ENCODE results near the gene CLSTN1.
"Not testable (repeated sequence)": the region's sequence is repeated elsewhere in the genome, so short reads cannot be mapped to it uniquely, and the experiment has no call there.

Gene CLSTN1

DNA sequence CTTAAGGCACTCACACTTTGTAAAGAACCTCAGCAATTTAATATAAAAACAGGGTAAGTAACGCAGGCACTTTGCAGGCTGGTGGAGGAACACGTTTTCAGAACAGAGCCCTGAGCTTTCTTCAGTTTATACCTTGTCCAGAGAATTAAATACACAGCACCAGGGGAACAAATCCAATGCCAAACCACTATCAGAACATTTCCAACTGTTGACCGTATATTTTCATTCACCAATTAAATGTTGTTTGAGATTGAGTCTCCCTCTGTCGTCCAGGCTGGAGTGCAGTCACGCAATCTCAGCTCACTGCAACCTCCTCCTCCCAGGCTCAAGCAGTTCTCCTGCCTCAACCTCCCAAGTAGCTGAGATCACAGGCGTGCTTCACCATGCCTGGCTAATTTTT is 29.7 kb downstream of the CLSTN1 start:
- DNase-seq: no peak

DNA sequence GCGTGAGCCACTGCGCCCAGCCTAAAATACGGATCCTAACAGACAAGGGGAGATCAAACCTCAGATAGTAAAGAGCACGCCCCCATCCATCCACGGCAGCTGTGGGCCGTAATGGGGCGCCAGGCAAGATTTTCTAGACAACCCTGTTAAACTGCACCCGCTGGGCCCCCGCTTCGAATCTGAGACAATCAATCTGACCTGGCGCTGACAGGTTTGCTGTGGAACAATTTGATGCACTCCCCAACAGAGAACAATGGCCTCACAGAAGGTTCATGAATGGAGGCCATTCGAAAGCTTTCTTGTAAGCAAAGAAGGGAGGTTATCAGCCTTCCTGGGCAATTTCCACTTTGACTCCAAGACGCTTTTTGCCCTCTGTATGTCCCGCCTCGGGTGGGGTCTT is 30.5 kb downstream of the CLSTN1 start:
- DNase-seq: no peak

DNA sequence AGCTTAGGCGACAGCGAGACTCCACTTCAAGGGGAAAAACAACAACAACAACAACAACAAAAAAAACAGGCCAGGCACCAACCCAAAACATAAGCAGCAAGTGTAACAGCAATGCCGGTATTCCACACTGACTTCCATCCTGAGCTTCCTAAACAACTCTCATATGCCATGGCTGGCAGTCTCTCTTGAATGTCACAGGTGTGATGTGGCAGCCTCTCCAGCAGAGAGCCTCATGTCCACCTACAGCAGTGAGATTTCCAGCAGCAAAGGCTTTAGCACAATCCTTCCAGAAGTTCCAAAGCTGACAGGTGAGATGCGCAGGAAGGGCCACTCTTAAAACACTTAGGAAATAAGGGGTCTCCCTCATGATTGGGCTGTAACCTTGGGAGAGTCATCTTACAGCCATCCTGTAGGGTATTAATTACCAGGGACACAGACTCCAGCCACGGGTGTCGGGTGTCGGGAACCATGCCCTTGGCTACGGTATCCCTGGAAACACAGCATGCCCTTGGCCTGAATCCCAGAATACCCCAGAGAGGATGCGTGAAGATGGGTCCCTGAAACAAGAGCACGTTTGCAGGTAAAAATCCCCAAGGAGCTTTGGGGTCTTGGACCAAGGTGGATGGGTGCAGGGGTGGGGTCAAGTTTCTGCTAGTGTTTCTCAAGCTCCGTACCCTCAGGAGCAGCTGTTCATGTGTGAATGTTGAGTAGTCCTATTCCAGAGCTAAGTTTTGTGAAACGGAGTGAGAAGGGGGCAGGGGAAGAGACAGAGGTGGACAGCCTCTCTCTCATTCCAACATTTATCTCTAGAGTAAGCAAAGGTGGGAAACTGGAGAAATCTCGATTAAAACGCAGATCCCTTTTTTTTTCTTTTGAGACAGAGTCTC is 31.4 kb downstream of the CLSTN1 start:
- DNase-seq: peak; percentile 49

DNA sequence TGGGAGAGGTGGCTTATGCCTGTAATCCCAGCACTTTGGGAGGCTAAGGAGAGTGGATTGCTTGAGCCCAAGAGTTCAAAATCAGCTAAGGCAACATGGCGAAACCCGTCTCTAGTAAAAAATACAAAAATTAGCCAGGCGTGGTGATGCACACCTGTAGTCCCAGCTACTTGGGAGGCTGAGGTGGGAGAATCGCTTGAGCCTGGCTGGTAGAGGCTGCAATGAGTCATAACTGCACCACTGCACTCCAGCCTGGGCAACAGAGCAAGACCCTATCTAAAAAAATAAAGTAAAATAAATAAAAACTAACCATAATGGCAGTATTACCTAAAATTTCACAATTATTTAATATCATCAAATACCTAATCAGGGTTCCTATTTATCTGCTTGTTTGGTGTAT is 34.1 kb downstream of the CLSTN1 start:
- not testable (repeated sequence) for DNase-seq

DNA sequence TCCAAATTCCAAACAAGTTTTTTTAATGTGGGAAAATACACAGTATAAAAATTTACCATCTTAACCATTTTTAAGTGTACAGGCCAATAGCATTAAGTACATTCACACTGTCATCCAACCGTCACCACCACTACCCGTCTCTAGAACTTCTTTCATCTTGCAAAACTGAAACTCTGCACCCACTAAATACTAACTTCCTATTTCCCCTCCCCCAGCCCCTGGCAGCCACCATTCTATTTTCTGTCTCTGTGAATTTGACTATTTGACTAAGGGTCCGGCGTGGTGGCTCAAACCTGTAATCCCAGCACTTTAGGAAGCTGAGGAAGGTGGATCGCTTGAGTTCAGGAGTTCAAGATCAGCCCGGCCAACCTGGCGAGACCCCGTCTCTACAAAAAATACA is 36.1 kb downstream of the CLSTN1 start:
- DNase-seq: no peak

DNA sequence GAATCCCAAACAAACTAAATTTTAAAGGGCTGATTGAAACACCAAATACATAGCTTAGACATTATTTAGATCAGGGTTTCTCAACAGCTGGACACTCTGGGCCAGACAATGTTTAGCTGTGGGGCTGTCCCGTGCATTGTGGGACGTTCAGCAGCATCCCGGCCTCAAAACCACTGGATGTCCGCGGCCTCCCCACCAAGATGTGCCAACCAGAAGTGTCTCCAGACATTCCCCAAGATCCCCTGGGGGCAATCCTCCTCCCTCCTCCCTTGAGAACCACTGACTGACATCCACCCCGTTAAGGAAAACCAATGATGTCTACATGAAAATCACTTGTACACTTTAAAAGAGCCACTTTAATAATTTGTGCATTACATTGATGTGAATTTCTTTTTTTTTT is 38.4 kb downstream of the CLSTN1 start:
- no peak for DNase-seq

DNA sequence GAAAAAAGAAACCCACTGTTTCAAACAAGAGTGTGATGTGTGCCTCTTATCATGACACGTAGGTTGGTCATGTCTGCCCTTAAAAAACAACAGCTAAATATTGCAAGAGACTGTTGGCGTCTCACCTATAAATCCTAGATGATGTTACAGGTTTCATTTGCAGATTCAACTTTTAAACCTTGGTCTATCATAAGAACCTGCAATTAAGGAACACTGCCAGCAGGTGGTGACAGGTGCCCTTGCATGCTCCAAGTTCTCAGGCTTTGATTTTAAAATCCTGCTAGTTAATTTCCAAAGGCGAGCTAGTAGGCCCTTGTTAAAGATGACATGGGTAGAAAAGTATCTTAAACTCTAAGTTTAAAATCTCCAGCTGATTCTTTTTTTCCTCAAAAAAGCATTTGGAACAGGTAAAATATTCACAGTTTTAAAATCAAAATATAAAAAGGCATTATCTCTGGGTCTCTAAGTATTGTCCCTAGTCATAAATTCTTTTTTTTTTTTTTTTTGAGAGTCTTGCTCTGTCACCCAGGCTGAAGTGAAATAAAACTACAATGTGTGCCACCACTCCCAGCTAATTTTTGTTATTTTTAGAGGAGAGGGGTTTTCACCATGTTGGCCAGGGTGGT is 39.1 kb downstream of the CLSTN1 start:
- DNase-seq: no peak

DNA sequence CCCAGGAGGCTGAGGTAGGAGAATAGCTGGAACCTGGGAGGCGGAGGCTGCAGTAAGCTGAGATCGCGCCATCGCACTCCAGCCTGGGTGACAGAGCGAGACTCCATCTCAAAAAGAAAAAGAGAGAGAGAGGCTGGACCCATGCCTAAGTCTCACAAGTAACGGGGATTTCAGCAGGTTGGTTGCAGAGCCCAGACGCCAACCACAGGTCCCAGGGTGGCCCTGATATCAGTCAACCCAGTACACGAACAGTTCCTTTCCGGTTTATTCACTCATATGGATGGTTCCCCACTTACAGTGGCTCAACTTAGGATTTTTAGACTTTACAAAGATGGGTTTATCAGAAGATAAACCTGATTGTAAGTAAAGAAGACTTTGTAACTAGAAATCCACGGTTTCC is 40.9 kb downstream of the CLSTN1 start:
- DNase-seq: no peak

DNA sequence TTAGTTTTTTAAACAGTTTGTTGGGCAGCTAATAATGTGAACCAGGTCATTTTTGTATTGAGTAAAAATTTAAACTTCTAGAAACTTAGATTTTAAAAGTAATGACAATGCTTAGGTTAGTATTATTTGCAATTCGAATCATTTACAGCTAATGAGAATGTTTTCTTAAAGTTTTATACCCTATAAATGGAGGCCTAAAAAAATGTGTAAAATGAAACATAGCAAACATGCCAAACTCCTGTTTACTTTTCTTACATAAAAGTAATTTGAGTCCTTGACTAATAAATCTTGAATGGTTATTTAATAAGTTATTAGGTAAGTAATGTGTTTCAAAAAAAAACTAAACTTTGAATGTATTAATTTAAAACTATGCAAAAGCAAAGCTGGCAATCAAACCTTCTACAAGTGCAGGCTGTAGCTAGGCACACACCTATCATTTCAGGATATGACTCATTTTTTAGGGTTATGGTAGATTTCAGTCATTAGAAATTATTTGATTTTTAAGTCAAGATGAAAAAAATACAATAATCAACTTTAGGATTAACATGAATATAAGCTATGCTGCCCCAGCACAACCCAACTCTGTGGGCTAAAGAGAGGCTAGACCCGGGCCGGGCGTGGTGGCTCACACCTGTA is 41.5 kb downstream of the CLSTN1 start:
- DNase-seq: no peak

DNA sequence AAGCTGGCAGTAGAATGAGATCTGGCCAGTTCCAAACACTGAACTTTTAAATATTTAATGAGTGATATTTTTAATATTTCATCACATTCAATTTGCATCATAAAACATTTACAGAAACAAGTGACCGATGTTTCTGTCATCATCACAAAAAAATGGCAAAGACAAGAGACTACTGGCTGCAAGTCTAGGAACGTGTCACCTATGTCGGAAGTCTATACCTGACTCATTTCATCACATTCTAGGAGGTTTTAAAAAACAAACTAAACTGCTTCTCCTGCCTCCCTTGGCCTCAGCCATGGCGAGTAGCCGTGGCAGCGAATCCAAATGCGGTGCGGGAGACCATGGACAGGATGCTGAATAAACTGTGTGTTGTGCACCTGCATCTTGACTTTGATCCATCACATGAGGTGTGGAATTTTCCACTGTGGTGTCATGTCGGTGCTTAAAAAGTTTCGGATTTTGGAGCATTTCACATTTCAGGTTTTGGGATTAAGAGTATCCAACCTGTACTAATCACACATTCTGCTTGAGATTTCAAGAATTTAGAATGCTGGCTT is 43.1 kb downstream of the CLSTN1 start:
- DNase-seq: no peak

DNA sequence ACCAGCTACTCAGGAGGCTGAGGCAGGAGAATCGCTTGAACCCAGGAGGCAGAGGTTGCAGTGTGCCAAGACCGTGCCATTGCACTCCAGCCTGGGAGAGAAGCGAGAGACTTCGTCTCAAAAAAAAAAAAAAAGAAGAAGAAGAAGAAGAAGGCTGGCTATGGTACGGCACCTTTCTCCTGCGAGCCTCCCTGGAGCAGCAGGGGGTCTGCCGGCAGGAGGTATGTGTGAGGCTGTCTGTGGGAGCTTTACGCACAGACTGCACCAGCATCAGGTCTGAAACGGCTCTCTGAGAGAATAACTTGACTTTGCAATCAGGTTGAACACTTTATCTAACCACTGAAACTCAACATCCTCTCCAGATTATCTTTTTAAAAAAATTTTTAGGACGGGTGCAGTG is 44.9 kb downstream of the CLSTN1 start:
- no peak for DNase-seq

DNA sequence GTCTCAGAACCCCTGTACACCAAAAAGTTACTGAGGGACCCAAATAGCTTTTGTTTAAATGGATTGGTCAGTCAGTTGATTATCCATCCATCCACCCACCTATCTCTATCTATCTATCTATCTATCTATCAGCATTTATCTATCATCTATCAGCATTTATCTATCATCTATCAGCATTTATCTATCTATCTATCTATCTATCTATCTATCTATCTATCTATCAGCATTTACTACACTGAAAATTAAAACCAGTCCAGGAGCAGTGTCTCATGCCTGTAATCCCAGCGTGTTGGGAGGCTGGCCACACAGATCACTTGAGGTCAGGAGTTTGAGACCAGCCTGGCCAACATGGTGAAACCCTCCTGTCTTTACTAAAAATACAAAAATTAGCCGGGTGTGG is 47.1 kb downstream of the CLSTN1 start:
- no peak for DNase-seq

DNA sequence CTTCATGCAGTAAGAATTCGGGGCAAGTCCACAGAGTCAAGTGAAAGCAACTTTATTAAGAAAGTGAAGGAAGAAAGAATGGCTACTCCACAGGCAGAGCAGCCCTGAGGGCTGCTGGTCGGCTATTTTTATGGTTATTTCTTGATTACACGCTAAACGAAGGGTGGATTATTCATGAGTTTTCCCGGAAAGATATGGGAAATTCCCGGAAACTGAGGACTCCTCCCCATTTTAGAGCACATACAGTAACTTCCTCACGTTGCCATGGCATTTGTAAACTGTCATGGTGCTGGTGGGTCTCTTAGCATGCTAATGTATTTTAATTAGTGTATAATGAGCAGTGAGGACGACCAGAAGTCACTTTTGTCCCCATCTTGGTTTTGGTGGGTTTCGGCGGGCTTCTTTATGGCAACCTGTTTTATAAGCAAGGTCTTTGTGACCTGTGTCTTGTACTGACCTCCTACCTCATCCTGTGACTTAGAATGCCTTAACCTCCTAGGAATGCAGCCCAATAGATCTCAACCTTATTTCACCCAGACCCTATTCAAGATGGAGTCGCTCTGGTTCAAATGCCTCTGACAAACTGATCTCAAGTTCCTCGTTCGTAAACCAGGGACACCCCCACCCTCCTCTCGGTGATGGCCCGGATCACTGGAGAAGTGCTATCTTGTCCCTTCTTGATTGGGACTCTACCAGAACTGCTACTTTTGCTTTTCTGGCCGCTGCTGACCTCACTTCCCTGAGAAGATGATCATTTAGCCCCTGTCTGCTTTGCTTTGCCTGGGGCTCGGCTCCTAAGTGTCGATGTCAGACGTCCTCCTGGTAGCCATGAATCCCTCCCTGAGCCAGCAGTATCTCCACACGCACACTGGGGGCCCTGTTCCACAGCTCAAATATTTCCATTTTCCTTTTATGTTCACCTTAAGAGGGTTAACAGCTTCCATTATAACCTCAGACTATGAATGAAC is 48.8 kb downstream of the CLSTN1 start:
- no peak for DNase-seq

DNA sequence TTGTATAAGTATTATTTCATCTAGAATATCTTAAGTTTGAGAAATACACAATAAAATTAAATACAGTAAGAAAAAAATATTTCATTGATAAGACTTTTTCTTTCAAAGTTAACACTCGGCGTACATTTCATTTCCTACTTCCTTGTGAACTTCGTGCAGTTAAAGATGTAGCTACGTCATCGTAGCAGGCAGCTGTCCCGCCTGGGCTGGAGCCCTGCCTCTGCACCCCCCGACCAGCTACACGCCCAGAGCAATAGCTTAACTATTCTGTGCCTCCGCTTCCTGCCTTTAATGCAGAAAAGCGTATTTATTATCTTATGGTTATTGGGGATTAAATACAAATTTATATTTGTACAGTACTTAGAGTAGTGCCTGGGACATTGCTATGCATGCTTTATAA is 53.5 kb downstream of the CLSTN1 start:
- DNase-seq: peak; percentile 34

DNA sequence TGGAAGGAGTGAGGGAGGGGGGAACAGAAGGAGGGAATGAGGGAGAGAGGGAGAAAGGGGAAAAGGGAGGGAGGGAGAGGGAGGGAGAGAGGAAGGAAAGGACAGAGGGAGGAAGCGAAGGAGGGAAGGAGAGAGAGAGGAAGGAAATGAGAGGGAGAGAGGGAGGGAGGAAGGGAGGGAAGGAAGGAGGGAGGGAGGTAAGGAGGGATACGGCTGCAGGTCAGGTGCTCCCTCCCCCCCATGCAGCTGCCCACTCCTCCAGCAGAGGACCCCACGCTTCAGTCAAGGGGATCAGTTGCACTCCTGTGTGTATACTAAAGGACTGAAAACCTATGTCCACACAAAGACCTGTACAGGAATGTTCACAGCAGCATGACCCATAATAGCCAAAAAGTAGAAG is 54.8 kb downstream of the CLSTN1 start:
- DNase-seq: no peak

DNA sequence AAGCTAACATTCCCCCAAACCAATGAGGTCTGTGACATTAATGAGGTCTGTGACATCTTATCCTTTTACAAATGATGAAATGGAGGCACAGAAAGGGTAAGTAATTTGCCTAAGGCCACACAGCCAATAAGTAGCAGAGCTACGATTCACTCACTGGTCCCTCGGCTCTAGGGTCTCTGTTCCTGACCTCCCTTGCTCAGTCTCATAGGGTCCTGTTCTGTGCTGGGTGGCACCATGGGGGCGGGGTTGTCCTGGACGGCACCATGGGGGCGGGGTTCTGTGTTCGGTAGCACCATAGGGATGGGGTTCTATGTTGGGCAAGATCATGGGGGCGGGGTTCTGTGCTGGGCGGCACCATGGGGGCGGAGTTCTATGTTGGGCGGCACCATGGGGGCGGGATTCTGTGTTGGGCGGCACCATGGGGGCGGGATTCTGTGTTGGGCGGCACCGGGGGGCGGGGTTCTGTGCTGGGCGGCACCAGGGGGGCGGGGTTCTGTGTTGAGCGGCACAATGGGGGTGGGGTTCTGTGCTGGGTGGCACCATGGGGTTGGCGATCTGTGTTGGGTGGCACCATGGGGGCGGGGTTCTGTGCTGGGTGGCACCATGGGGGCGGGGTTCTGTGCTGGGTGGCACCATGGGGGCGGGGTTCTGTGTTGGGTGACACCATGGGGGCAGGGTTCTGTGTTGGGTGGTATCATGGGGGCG is 55.6 kb downstream of the CLSTN1 start:
- no peak for DNase-seq

DNA sequence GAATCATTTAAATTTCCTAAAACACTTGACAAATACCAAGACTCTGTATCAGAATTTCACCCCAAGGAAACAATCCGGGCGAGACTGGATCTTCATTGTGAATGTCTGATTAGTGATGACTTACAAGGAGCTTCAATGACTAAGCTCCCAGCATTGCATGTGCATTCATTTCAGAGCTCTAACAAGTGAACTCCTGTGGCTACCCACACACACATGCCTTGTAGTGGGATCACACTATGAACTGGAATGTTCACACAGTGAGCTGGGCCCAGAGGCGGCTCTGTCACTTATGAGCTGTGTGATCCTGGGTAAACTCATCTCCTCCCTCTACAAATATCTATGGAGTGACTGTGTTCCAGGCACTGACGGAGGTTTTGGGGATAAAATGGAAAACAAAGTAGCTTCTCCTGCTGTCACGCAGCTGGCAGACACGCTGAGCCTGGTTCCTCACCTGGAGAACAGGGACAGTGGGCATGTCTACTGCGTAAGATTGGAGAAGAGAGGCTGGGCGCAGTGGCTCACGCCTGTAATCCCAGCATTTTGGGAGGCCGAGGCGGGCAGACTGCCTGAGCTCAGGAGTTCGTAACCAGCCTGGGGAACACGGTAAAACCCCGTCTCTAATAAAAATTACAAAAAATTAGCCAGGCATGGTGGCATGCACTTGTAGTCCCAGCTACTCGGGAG is 56.9 kb downstream of the CLSTN1 start:
- no peak for DNase-seq

DNA sequence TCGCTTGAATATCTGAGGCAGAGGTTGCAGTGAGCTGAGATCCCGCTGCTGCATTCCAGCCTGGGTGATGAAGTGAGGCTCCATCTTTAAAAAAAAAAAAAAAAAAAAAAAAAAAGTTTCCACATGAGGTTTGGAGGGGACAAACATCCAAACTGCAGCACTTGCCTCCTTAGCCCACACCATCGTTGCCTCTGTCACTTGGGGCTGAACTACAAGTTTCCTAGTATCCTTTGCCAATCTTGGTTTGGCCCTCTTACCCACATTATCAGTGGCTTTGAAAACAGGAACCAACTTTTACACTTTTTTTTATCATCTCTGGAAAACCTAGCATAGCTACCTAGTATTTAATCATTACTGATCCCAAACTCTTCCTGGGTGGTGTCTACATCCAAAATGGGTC is 59.2 kb downstream of the CLSTN1 start:
- DNase-seq: no peak

DNA sequence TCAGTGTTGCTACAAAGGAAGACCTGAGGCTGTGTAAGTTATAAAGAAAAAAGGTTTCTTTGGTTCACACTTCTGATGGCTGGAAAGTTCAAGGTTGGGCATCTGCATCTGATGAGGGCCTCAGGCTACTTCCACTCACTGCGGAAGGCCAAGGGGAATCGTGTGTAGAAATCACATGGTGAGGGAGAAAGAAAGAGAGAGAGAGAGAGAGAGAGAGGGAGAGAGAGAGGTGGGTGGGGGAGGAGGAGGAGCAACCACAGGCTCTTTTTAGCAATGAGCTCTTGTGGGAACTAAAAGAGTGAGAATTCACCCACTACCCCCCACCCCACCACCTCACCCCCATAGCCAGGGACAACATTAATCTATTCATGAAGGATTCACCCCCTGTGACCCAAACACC is 59.9 kb downstream of the CLSTN1 start:
- no peak for DNase-seq

DNA sequence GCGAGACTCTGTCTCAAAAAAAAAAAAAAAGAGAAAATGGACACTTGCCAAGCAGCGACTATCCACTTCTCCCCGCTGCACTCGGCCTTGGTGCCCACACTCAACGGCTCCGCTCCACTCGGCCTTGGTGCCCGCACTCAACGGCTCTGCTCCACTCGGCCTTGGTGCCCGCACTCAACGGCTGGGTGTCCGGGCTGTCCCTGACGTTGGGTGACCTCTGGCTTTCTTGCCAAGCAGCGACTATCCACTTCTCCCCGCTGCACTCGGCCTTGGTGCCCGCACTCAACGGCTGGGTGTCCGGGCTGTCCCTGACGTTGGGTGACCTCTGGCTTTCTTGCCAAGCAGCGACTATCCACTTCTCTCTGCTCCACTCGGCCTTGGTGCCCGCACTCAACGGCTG is 61.3 kb downstream of the CLSTN1 start:
- not testable (repeated sequence) for DNase-seq

DNA sequence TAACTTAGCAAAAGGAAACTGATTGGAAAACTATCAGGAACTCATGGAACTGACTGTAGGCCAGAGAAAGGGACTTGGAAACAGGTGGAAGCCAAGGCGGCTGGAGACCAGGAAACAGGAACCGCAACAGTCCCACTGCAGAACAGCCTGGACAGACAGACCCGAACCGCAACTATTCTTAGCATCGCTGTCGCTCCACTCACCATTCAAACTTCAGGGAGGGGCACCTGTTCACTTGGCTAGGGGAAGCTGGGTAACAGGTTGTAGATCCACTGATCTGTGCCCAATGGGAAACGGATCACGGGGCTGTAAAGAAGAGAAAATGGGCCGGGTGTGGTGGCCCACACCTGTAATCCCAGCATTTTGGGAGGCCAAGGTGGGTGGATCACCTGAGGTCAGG is 61.9 kb downstream of the CLSTN1 start:
- DNase-seq: no peak
